Large intestine (tissue), 3 donors: Measurements from ENCODE around the gene F2RL1. TPM values are rescaled to one million over a fixed set of nuclear protein-coding genes. Genes with fewer than 3 reads are reported as not detected.
"Not testable (repeated sequence)": the region's sequence is repeated elsewhere in the genome, so short reads cannot be mapped to it uniquely, and the experiment has no call there.

Experiments used
- DNase-seq, 2 donors: peaks; one replicate each; pipeline versions ENCODE4 v3.0.0 to v3.0.0-alpha.2; 2013
- H3K27ac ChIP-seq: one replicate; pipeline ENCODE4 v1.5.1; 2013; ENCODE audit warnings: low read length
- H3K27me3 ChIP-seq: 2 replicates; pipeline ENCODE4 v1.6.1; 2013; ENCODE audit warnings: low read length; ENCODE audit not compliant: control insufficient read depth, insufficient read depth
- H3K36me3 ChIP-seq: 2 replicates; pipeline ENCODE4 v1.6.1; 2013; ENCODE audit warnings: low read length; ENCODE audit not compliant: control insufficient read depth, insufficient read depth
- H3K4me1 ChIP-seq: one replicate; pipeline ENCODE4 v1.6.1; 2013; ENCODE audit warnings: low read length; ENCODE audit not compliant: control insufficient read depth, insufficient read depth
- H3K4me3 ChIP-seq: one replicate; pipeline ENCODE4 v1.5.1; 2013; ENCODE audit warnings: low read length
- H3K9me3 ChIP-seq: one replicate; pipeline ENCODE4 v1.6.1; 2013; ENCODE audit warnings: mild to moderate bottlenecking, low read depth, low read length, moderate library complexity; ENCODE audit not compliant: control insufficient read depth
- WGBS: methylation state at CpG from one replicate; pipeline ENCODE4 v1.1.5; 2013; ENCODE audit warnings: low lambda C conversion rate; ENCODE audit not compliant: insufficient coverage; 5-methylcytosine and 5-hydroxymethylcytosine counted together
- polyA plus RNA-seq: library from polyadenylated mRNA; unstranded; fragments of 120-200 nt; gene quantifications from one replicate; pipeline ENCODE4 v1.2.1, GENCODE V29; 2013

F2RL1 gene
- polyA plus RNA-seq, 1 donor, result 76.0 TPM

GRCh38 chr5:76841361-76841760, 22.5 kb downstream of the F2RL1 start:
- no peak for DNase-seq
- Histone ChIP-seq H3K9me3 (no peaks in the 10 kb centered on the region), H3K27ac (no peak overlapping the region), H3K4me1 (peaks cover 26% of the 10 kb centered on the region), H3K4me3 (no peak overlapping the region), H3K27me3 (no peaks in the 10 kb centered on the region), H3K36me3 (no peaks in the 10 kb centered on the region)
- 100% methylated on average over 1 of the region's 3 CpGs for WGBS

GRCh38 chr5:76845890-76846289, 27.1 kb downstream of the F2RL1 start:
- Histone ChIP-seq H3K27me3 (no peaks in the 10 kb centered on the region), H3K4me1 (peaks cover 14% of the 10 kb centered on the region), H3K36me3 (no peaks in the 10 kb centered on the region), H3K9me3 (no peaks in the 10 kb centered on the region), H3K27ac (no peak overlapping the region), H3K4me3 (no peak overlapping the region)
- no CpG with 5 or more reads among the region's 3 CpGs for WGBS
- DNase-seq, result no peak

GRCh38 chr5:76849419-76850291, 30.8 kb downstream of the F2RL1 start, which contains the start of gene S100Z:
Gene S100Z (plus strand): TSS chr5:76850014. CDS start chr5:76875360, 25,346 bp downstream.
- Histone ChIP-seq H3K4me3 (no peak within 1 kb of the TSS), H3K4me1 (peaks cover 38% of the 10 kb centered on the region), H3K9me3 (no peaks in the 10 kb centered on the region), H3K27me3 (no peaks in the 10 kb centered on the region), H3K27ac (peak within 1 kb of the TSS; percentile 65), H3K36me3 (no peaks in the 10 kb centered on the region)
- DNase-seq, result peak; percentile 74 to 87
- WGBS, result 100% methylated on average over 1 of the region's 18 CpGs

- H3K36me3 ChIP-seq, result no peaks in the 10 kb centered on the region
- DNase-seq, result no peak
- H3K27ac ChIP-seq, result peak overlapping the region; percentile 65
- no peaks in the 10 kb centered on the region for H3K27me3 ChIP-seq
- WGBS, result no CpG with 5 or more reads among the region's 8 CpGs
- peaks cover 47% of the 10 kb centered on the region for H3K4me1 ChIP-seq
- H3K4me3 ChIP-seq, result no peak overlapping the region
- H3K9me3 ChIP-seq, result no peaks in the 10 kb centered on the region
Observed at GRCh38 chr5:76850543-76851145, 31.8 kb downstream of the F2RL1 start.

- 64% methylated on average over 1 of the region's 7 CpGs for WGBS
- Histone ChIP-seq H3K27me3 (no peaks in the 10 kb centered on the region), H3K4me1 (peaks cover 54% of the 10 kb centered on the region), H3K4me3 (no peak overlapping the region), H3K9me3 (no peaks in the 10 kb centered on the region), H3K27ac (no peak overlapping the region), H3K36me3 (no peaks in the 10 kb centered on the region)
- DNase-seq, result no peak
Observed at GRCh38 chr5:76851728-76852369, 33.0 kb downstream of the F2RL1 start.

- Histone ChIP-seq H3K36me3 (no peaks in the 10 kb centered on the region), H3K9me3 (no peaks in the 10 kb centered on the region), H3K27ac (peak overlapping the region; percentile 45), H3K4me3 (no peak overlapping the region), H3K27me3 (no peaks in the 10 kb centered on the region), H3K4me1 (peaks cover 54% of the 10 kb centered on the region)
- no CpG with 5 or more reads among the region's 2 CpGs for WGBS
- DNase-seq, result no peak
Observed at GRCh38 chr5:76852772-76853171, 33.9 kb downstream of the F2RL1 start.

- DNase-seq, H3K27me3 ChIP-seq, H3K27ac ChIP-seq, H3K36me3 ChIP-seq, H3K4me3 ChIP-seq, H3K9me3 ChIP-seq: not testable (repeated sequence)
- peaks cover 54% of the 10 kb centered on the region for H3K4me1 ChIP-seq
- WGBS, result no CpG with 5 or more reads among the region's 3 CpGs
Observed at GRCh38 chr5:76853741-76854140, 34.9 kb downstream of the F2RL1 start.

- H3K4me3 ChIP-seq, result no peak overlapping the region
- no peak overlapping the region for H3K27ac ChIP-seq
- H3K4me1 ChIP-seq, result peaks cover 59% of the 10 kb centered on the region
Observed at GRCh38 chr5:76854644-76855043, 35.8 kb downstream of the F2RL1 start.

GRCh38 chr5:76855501-76855900, 36.7 kb downstream of the F2RL1 start:
- peak overlapping the region; percentile 48 for H3K27ac ChIP-seq

More at GRCh38 chr5:76854644-76855043, 35.8 kb downstream of the F2RL1 start:
- no peaks in the 10 kb centered on the region for H3K27me3 ChIP-seq
- H3K9me3 ChIP-seq, result no peaks in the 10 kb centered on the region
- H3K36me3 ChIP-seq, result no peaks in the 10 kb centered on the region
- DNase-seq, result no peak

GRCh38 chr5:76855961-76856360, 37.1 kb downstream of the F2RL1 start:
- Histone ChIP-seq H3K9me3 (no peaks in the 10 kb centered on the region), H3K4me1 (peaks cover 50% of the 10 kb centered on the region), H3K4me3 (no peak overlapping the region), H3K27me3 (no peaks in the 10 kb centered on the region), H3K27ac (peak overlapping the region; percentile 17), H3K36me3 (no peaks in the 10 kb centered on the region)
- WGBS, result no CpG with 5 or more reads among the region's 3 CpGs
- DNase-seq, result peak in 1 of 2 donors; percentile 34

More at GRCh38 chr5:76855501-76855900, 36.7 kb downstream of the F2RL1 start:
- H3K36me3 ChIP-seq, H3K27me3 ChIP-seq, H3K9me3 ChIP-seq, H3K4me3 ChIP-seq: not testable (repeated sequence)
- H3K4me1 ChIP-seq, result peaks cover 55% of the 10 kb centered on the region
- DNase-seq, result peak in 1 of 2 donors; percentile 74
